ENCODE results near the gene NAXD.
A peak's percentile ranks its signal among the peaks of the same experiment; 100 is the strongest.
"Not testable (repeated sequence)": the region's sequence is repeated elsewhere in the genome, so short reads cannot be mapped to it uniquely, and the experiment has no call there.

Gene NAXD

DNA sequence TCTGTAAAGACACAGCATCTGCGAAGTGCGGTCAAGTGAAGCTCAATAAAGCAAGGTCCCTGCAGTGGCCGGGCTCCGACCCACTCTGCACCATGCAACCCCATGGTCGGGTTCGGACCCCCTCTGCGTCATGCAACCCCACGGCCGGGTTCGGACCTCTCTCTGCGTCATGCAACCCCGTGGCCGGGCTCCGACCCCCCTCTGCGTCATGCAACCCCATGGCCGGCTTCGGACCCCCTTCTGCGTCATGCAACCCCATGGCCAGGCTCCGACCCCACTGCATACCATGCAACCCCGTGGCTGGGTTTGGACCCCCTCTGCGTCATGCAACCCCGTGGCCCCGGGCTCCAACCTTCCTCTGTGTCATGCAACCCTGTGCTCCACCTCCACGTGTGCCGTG, 46.7 kb downstream of the NAXD start:
- no peaks in the 10 kb centered on the region for H3K27me3 ChIP-seq (ENCODE audit: control insufficient read depth in 1 of 2, insufficient read depth in 2 of 2, low read length in 2 of 2)
- no peak overlapping the region for H3K9ac ChIP-seq (ENCODE audit: low read depth in 1 of 2, low read length in 2 of 2)
- no peak overlapping the region for H3K27ac ChIP-seq (ENCODE audit: low read depth, low read length)
- no peaks in the 10 kb centered on the region for H3K9me3 ChIP-seq (ENCODE audit: control insufficient read depth in 1 of 2, low read length in 2 of 2)
- H3K4me1 ChIP-seq (ENCODE audit: control insufficient read depth in 1 of 2, insufficient read depth in 2 of 2, low read length in 2 of 2) = no peaks in the 10 kb centered on the region
- H3K36me3 ChIP-seq (ENCODE audit: control insufficient read depth in 1 of 2, insufficient read depth in 2 of 2, low read length in 2 of 2) = peaks cover 32 to 75% of the 10 kb centered on the region in 2 donors
- no peak overlapping the region for H3K4me3 ChIP-seq (ENCODE audit: low read depth in 1 of 2, low read length in 2 of 2)

DNA sequence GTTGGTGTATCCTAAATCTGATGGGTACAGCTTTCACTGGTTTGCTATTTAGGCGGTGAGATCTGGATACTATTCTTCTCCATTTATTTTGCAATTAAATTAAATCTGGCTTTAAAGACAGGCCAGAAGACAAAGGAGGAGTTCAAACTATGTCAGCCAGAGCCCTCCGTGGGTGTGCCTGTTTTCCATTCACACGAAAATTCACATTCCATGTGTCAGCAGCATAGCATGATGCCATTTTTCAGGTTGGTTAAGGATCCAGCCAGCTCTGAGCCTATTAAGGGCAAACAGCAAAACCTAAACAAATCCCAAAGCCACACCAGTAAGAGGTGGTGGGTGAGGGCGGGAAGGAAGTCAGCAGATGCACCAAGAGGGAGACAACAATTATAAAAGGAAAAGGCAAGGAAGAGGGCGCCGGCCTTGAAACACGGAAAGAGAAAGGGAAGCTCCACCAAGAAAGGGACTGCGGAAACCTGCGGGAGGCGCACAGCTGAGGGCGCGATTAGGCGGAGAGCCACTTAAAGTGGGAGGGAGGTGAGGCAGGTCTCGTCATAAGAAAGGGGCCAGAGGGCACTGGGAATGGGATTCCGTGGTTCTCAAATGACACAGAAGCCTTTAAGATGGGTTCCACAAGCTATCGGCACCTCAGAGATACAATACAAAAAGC, 47.6 kb downstream of the NAXD start:
- Histone ChIP-seq H3K9ac (ENCODE audit: low read depth in 1 of 2, low read length in 2 of 2) (no peak overlapping the region), H3K36me3 (ENCODE audit: control insufficient read depth in 1 of 2, insufficient read depth in 2 of 2, low read length in 2 of 2) (peaks cover 32 to 77% of the 10 kb centered on the region in 2 donors), H3K9me3 (ENCODE audit: control insufficient read depth in 1 of 2, low read length in 2 of 2) (no peaks in the 10 kb centered on the region), H3K27me3 (ENCODE audit: control insufficient read depth in 1 of 2, insufficient read depth in 2 of 2, low read length in 2 of 2) (no peaks in the 10 kb centered on the region), H3K4me1 (ENCODE audit: control insufficient read depth in 1 of 2, insufficient read depth in 2 of 2, low read length in 2 of 2) (no peaks in the 10 kb centered on the region), H3K27ac (ENCODE audit: low read depth, low read length) (no peak overlapping the region), H3K4me3 (ENCODE audit: low read depth in 1 of 2, low read length in 2 of 2) (no peak overlapping the region)

DNA sequence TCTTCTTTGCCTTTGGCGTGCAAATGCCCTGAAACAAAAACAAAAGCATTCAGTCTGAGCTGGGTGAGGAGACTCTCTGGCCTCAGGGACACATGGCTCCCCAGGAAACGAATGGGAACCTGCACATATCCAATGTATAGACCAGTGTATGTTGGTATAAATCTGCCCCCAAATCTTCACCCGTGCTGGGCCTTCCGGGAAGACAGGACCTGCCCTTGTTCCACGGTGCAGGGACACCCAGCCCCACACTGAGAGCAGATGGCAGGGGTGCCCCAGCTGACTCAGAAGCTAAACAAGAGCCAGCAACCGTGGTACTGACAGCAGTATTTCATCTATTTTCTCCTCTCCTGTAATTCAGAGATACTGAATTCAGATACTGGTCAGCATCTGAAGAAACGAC, 48.1 kb downstream of the NAXD start:
- Histone ChIP-seq H3K9me3 (ENCODE audit: control insufficient read depth in 1 of 2, low read length in 2 of 2) (no peaks in the 10 kb centered on the region), H3K27ac (ENCODE audit: low read depth, low read length) (no peak overlapping the region), H3K27me3 (ENCODE audit: control insufficient read depth in 1 of 2, insufficient read depth in 2 of 2, low read length in 2 of 2) (no peaks in the 10 kb centered on the region), H3K36me3 (ENCODE audit: control insufficient read depth in 1 of 2, insufficient read depth in 2 of 2, low read length in 2 of 2) (peaks cover 32 to 80% of the 10 kb centered on the region in 2 donors), H3K9ac (ENCODE audit: low read depth in 1 of 2, low read length in 2 of 2) (no peak overlapping the region), H3K4me1 (ENCODE audit: control insufficient read depth in 1 of 2, insufficient read depth in 2 of 2, low read length in 2 of 2) (no peaks in the 10 kb centered on the region), H3K4me3 (ENCODE audit: low read depth in 1 of 2, low read length in 2 of 2) (no peak overlapping the region)

DNA sequence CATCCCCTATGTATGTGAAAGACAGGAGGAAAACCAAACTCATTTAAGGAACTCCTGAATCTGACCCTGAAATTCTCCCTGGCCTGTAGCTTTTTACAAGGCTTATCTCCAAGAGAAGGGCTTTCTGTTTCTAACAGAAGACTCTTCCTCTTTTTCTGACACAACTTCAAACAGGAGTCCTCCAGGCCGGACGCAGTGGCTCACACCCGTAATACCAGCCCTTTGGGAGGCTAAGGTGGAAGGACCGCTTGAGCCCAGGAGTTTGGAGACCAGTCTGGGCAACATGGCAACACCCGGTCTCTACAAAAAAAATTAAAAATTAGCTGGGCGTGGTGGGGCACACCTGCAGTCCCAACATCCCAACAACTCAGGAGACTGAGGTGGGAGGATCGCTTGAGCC, 48.7 kb downstream of the NAXD start:
- Histone ChIP-seq H3K4me1 (ENCODE audit: control insufficient read depth in 1 of 2, insufficient read depth in 2 of 2, low read length in 2 of 2) (no peaks in the 10 kb centered on the region), H3K27me3 (ENCODE audit: control insufficient read depth in 1 of 2, insufficient read depth in 2 of 2, low read length in 2 of 2) (no peaks in the 10 kb centered on the region), H3K9me3 (ENCODE audit: control insufficient read depth in 1 of 2, low read length in 2 of 2) (no peaks in the 10 kb centered on the region), H3K4me3 (ENCODE audit: low read depth in 1 of 2, low read length in 2 of 2) (no peak overlapping the region), H3K27ac (ENCODE audit: low read depth, low read length) (no peak overlapping the region), H3K36me3 (ENCODE audit: control insufficient read depth in 1 of 2, insufficient read depth in 2 of 2, low read length in 2 of 2) (peaks cover 35 to 83% of the 10 kb centered on the region in 2 donors), H3K9ac (ENCODE audit: low read depth in 1 of 2, low read length in 2 of 2) (no peak overlapping the region)

DNA sequence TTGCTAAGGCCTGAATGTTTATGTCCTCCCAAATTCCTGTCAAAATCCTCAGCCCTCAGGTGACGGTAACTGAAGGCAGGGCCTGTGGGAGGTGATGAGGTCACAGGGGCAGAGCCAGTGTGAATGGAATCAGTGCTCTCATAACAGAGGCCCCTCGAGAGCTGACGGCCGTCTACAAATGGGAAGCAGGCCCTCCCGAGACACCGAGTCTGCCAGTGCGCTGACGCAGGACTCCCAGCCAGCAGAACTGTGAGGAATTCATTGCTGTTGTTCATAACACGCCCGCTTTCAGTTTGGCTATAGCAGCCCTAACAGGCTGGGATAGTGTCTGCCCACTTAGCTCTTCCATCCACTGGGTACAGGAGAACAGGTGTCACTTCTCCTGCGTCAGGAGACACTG, 49.3 kb downstream of the NAXD start:
- H3K4me3 ChIP-seq (ENCODE audit: low read depth in 1 of 2, low read length in 2 of 2) = no peak overlapping the region
- no peaks in the 10 kb centered on the region for H3K4me1 ChIP-seq (ENCODE audit: control insufficient read depth in 1 of 2, insufficient read depth in 2 of 2, low read length in 2 of 2)
- no peak overlapping the region for H3K9ac ChIP-seq (ENCODE audit: low read depth in 1 of 2, low read length in 2 of 2)
- no peaks in the 10 kb centered on the region for H3K27me3 ChIP-seq (ENCODE audit: control insufficient read depth in 1 of 2, insufficient read depth in 2 of 2, low read length in 2 of 2)
- H3K36me3 ChIP-seq (ENCODE audit: control insufficient read depth in 1 of 2, insufficient read depth in 2 of 2, low read length in 2 of 2) = peaks cover 36 to 81% of the 10 kb centered on the region in 2 donors
- H3K27ac ChIP-seq (ENCODE audit: low read depth, low read length) = no peak overlapping the region
- H3K9me3 ChIP-seq (ENCODE audit: control insufficient read depth in 1 of 2, low read length in 2 of 2) = no peaks in the 10 kb centered on the region

DNA sequence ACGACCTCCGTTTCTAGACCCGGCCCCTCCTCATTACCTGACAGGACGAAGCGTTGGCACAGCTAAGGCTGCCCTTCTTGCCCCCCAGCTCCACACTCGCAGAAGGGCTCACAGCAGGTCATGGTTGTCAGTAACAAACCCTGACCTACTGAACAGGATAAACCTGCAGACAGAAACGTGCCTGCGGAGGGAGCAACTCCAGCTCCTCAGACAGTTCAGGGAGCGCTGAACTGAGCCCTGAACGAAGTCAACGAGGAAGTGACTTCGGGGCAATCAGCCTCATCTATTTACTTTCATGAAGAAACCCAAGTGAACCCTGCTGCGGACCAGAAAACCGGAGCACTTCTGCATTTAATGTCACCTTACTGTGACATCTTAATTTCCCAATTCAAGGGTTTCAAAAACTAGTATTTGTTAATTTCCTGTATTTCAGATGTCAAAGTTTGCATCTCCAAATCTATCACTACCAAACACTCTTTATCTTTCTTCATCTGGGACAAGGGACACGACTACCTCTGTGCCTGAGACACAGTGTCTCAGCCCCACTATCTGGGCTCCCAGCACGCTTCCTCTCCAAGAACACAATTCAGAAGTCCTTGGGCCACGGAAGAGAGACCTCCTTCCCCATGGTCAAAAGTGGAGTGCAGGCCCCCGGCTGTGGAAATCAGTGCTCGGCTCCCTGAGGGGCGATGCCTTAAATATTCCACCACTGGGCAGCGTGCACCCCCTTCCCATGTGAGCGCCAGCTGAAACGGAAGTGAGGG, 50.3 kb downstream of the NAXD start:
- Histone ChIP-seq H3K4me1 (ENCODE audit: control insufficient read depth in 1 of 2, insufficient read depth in 2 of 2, low read length in 2 of 2) (no peaks in the 10 kb centered on the region), H3K9me3 (ENCODE audit: control insufficient read depth in 1 of 2, low read length in 2 of 2) (no peaks in the 10 kb centered on the region), H3K27ac (ENCODE audit: low read depth, low read length) (no peak overlapping the region), H3K9ac (ENCODE audit: low read depth in 1 of 2, low read length in 2 of 2) (no peak overlapping the region), H3K4me3 (ENCODE audit: low read depth in 1 of 2, low read length in 2 of 2) (no peak overlapping the region), H3K36me3 (ENCODE audit: control insufficient read depth in 1 of 2, insufficient read depth in 2 of 2, low read length in 2 of 2) (peaks cover 34 to 79% of the 10 kb centered on the region in 2 donors), H3K27me3 (ENCODE audit: control insufficient read depth in 1 of 2, insufficient read depth in 2 of 2, low read length in 2 of 2) (no peaks in the 10 kb centered on the region)

DNA sequence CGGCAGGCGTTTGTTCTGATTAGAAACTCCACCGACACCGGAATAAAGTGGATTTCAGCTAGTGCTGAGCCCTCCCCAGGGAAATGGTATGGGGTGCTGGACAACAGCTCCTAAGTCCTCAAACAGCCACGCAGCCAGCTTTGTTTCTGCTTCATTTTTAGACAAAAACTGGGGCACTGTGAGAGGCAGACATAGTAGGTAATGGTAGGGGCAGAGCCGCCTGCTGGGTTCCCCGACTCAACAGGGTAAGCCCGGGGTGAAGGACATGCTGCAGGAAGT, 50.8 kb downstream of the NAXD start:
- no peak overlapping the region for H3K27ac ChIP-seq (ENCODE audit: low read depth, low read length)
- no peak overlapping the region for H3K4me3 ChIP-seq (ENCODE audit: low read depth in 1 of 2, low read length in 2 of 2)
- H3K36me3 ChIP-seq (ENCODE audit: control insufficient read depth in 1 of 2, insufficient read depth in 2 of 2, low read length in 2 of 2) = peaks cover 30 to 76% of the 10 kb centered on the region in 2 donors
- no peaks in the 10 kb centered on the region for H3K27me3 ChIP-seq (ENCODE audit: control insufficient read depth in 1 of 2, insufficient read depth in 2 of 2, low read length in 2 of 2)
- no peaks in the 10 kb centered on the region for H3K9me3 ChIP-seq (ENCODE audit: control insufficient read depth in 1 of 2, low read length in 2 of 2)
- no peaks in the 10 kb centered on the region for H3K4me1 ChIP-seq (ENCODE audit: control insufficient read depth in 1 of 2, insufficient read depth in 2 of 2, low read length in 2 of 2)
- no peak overlapping the region for H3K9ac ChIP-seq (ENCODE audit: low read depth in 1 of 2, low read length in 2 of 2)

DNA sequence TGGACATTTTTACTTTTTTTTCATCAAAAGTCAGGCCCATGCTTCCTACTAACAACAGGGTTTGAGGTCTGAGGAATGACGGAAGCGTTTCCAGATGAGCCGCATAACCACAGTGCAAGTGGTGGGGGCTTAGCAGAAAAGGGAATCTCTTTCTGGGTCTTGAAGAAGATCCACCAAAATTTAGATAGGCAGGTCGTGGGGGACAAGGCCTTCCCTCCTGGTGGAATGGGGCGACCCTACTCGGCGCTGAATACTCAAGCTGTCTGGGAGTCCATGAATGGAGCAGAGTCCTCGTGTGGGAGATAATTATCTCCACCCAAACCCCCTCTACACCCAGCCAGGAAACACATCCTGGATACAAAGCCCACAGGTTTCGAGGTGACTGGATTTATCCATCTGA, 53.7 kb downstream of the NAXD start:
- H3K9ac ChIP-seq (ENCODE audit: low read depth in 1 of 2, low read length in 2 of 2) = no peak overlapping the region
- H3K27me3 ChIP-seq (ENCODE audit: control insufficient read depth in 1 of 2, insufficient read depth in 2 of 2, low read length in 2 of 2) = no peaks in the 10 kb centered on the region
- H3K27ac ChIP-seq (ENCODE audit: low read depth, low read length) = no peak overlapping the region
- no peaks in the 10 kb centered on the region for H3K9me3 ChIP-seq (ENCODE audit: control insufficient read depth in 1 of 2, low read length in 2 of 2)
- H3K4me3 ChIP-seq (ENCODE audit: low read depth in 1 of 2, low read length in 2 of 2) = no peak overlapping the region
- peaks cover 20 to 48% of the 10 kb centered on the region in 2 donors for H3K36me3 ChIP-seq (ENCODE audit: control insufficient read depth in 1 of 2, insufficient read depth in 2 of 2, low read length in 2 of 2)
- no peaks in the 10 kb centered on the region for H3K4me1 ChIP-seq (ENCODE audit: control insufficient read depth in 1 of 2, insufficient read depth in 2 of 2, low read length in 2 of 2)

DNA sequence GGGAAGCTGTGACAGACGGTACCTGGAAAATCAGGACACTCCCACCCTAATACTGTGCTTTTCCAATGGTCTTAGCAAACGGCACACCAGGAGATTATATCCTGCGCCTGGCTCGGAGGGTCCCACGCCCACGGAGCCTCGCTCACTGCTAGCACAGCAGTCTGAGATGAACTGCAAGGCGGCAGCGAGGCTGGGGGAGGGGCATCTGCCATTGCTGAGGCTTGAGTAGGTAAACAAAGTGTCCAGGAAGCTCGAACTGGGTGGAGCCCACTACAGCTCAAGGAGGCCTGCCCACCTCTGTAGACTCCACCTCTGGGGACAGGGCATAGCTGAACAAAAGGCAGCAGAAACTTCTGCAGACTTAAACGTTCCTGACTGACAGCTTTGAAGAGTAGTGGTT, 54.5 kb downstream of the NAXD start:
- not testable (repeated sequence) for H3K4me3 ChIP-seq (ENCODE audit: low read depth in 1 of 2, low read length in 2 of 2); H3K27ac ChIP-seq (ENCODE audit: low read depth, low read length); H3K4me1 ChIP-seq (ENCODE audit: control insufficient read depth in 1 of 2, insufficient read depth in 2 of 2, low read length in 2 of 2); H3K9ac ChIP-seq (ENCODE audit: low read depth in 1 of 2, low read length in 2 of 2); H3K27me3 ChIP-seq (ENCODE audit: control insufficient read depth in 1 of 2, insufficient read depth in 2 of 2, low read length in 2 of 2); H3K9me3 ChIP-seq (ENCODE audit: control insufficient read depth in 1 of 2, low read length in 2 of 2)
- peaks cover 17 to 43% of the 10 kb centered on the region in 2 donors for H3K36me3 ChIP-seq (ENCODE audit: control insufficient read depth in 1 of 2, insufficient read depth in 2 of 2, low read length in 2 of 2)

DNA sequence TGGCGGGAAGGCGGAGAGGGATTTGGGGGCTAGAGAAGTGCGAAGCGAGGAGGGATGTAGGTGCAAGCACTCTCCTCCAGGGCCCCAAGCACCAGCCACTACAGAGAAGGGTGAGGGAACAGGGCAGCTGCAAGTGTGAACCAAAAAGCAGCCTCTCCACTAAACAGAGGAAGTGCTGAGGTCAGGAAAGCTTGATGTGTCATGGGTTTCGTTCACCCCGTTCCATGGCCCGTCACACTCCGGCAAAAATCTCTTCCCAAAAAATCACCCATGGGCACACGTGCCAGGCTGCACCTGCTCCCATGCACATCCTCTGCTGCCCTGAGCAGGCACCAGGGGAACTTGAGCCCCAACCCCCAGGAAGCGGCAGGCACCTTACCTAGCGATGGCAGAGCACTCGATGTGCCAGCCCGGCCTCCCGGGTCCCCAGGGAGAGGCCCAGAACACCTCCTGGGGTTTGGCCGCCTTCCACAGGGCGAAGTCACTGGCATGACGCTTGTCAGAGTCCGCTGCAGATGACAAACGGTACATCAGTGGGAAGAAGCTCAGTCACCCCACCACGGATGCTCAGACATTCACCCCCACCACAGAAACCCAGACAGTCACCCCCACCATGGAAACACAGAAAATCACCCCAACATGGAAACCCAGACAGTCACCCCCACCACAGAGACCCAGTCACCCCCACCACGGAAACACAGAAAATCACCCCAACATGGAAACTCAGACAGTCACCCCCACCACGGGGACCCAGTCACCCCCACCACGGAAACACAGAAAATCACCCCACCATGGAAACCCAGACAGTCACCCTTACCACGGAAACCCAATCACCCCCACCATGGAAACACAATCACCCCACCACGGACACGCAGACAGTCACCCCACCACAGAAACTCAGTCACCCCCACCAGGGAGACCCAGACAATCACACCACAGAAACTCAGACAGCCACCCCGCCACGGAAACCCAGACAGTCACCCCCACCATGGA, 61.5 kb downstream of the NAXD start:
- Histone ChIP-seq H3K36me3 (ENCODE audit: control insufficient read depth in 1 of 2, insufficient read depth in 2 of 2, low read length in 2 of 2) (peaks cover 12 to 42% of the 10 kb centered on the region in 2 donors), H3K27me3 (ENCODE audit: control insufficient read depth in 1 of 2, insufficient read depth in 2 of 2, low read length in 2 of 2) (no peaks in the 10 kb centered on the region), H3K4me3 (ENCODE audit: low read depth in 1 of 2, low read length in 2 of 2) (no peak overlapping the region), H3K9me3 (ENCODE audit: control insufficient read depth in 1 of 2, low read length in 2 of 2) (no peaks in the 10 kb centered on the region), H3K9ac (ENCODE audit: low read depth in 1 of 2, low read length in 2 of 2) (no peak overlapping the region), H3K27ac (ENCODE audit: low read depth, low read length) (peak overlapping the region; percentile 36), H3K4me1 (ENCODE audit: control insufficient read depth in 1 of 2, insufficient read depth in 2 of 2, low read length in 2 of 2) (no peaks in the 10 kb centered on the region)

All from duodenal mucosa (tissue), 2 donors.